ENCODE data around the gene WBP11.

The WBP11 gene

GRCh38 chr12:14782756-14783155 is 20.5 kb downstream of the WBP11 start:
- no peak overlapping the region for H2BK5ac ChIP-seq (ENCODE audit: low read length)
- no peaks in the 10 kb centered on the region for H3K79me1 ChIP-seq (ENCODE audit: low read depth, low read length)
- no peak overlapping the region for H2AK5ac ChIP-seq (ENCODE audit: low read depth, low read length)

DNA sequence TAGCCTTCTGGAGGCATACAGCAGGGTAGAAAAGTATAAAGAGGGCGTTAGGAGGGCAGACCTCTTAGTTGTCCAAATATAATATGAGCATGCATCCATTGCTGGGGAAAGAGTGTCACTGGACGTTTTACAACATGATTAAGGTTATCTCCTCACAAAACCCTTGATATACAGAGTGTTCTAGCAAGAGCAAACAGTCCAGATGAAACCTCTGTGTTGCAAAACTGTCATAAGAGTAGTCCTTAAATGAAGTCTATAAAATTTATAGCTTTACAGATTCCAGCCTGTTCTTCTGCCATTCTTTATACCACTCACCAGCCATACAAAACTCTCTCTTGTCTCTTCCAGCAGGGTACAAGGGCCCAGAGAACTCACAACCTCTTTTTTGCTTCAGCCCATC is 21.7 kb downstream of the WBP11 start:
- H2BK15ac ChIP-seq (ENCODE audit: low read length), result no peak overlapping the region
- no peak overlapping the region for H3K14ac ChIP-seq (ENCODE audit: low read length)
- no peak for DNase-seq (ENCODE audit: low spot score)
- WGBS, 2 donors (ENCODE audit: extremely low coverage in 2 of 2, insufficient read length in 2 of 2, insufficient replicate concordance in 1 of 2), result no CpG with 5 or more reads among the region's 2 CpGs
- peaks cover 0 to 5% of the 10 kb centered on the region in 2 donors for H3K4me1 ChIP-seq (ENCODE audit: control insufficient read depth in 2 of 2, insufficient read depth in 1 of 2, low read depth in 1 of 2, low read length in 2 of 2)
- no peak overlapping the region for H2BK5ac ChIP-seq (ENCODE audit: low read length)
- no peak overlapping the region for H3K4me2 ChIP-seq (ENCODE audit: insufficient read depth, low read length, poor library complexity, severe bottlenecking)
- H2AFZ ChIP-seq (ENCODE audit: low read length), result no peak overlapping the region
- H3K4me3 ChIP-seq (ENCODE audit: low read length in 2 of 2), result no peak overlapping the region
- no peak overlapping the region for H2AK5ac ChIP-seq (ENCODE audit: low read depth, low read length)
- no peak overlapping the region for H2BK120ac ChIP-seq (ENCODE audit: low read depth, low read length)
- no peak overlapping the region for H4K91ac ChIP-seq (ENCODE audit: low read depth, low read length, poor library complexity)
- no peaks in the 10 kb centered on the region for H3K79me1 ChIP-seq (ENCODE audit: low read depth, low read length)
- no peak overlapping the region for H3K27ac ChIP-seq (replicated peaks; ENCODE audit: low read length)
- H3K23ac ChIP-seq (ENCODE audit: low read depth, low read length, poor library complexity), result no peak overlapping the region
- no peak overlapping the region for H2BK12ac ChIP-seq (ENCODE audit: low read length)
- no peak overlapping the region for H3K18ac ChIP-seq (ENCODE audit: low read length)
- peaks cover 0 to 28% of the 10 kb centered on the region in 2 donors for H3K36me3 ChIP-seq (replicated peaks in 1 of 2; ENCODE audit: control insufficient read depth in 2 of 2, insufficient read depth in 2 of 2, low read length in 2 of 2)
- H3K9ac ChIP-seq (ENCODE audit: low read depth, low read length, poor library complexity), result no peak overlapping the region
- no peak overlapping the region for H4K8ac ChIP-seq (ENCODE audit: low read depth, low read length)
- no peaks in the 10 kb centered on the region for H3K27me3 ChIP-seq (ENCODE audit: control insufficient read depth in 3 of 3, insufficient read depth in 3 of 3, low read depth in 1 of 3, low read length in 3 of 3)
- no peaks in the 10 kb centered on the region for H3K9me3 ChIP-seq (replicated peaks in 1 of 2; ENCODE audit: control insufficient read depth in 2 of 2, insufficient read depth in 1 of 2, low read depth in 1 of 2, low read length in 2 of 2)
- H3K4ac ChIP-seq (ENCODE audit: low read length), result no peak overlapping the region

More at GRCh38 chr12:14782756-14783155, 20.5 kb downstream of the WBP11 start:
- no peak overlapping the region for H3K18ac ChIP-seq (ENCODE audit: low read length)
- no peaks in the 10 kb centered on the region for H3K27me3 ChIP-seq (ENCODE audit: control insufficient read depth in 3 of 3, insufficient read depth in 3 of 3, low read depth in 1 of 3, low read length in 3 of 3)
- H2BK12ac ChIP-seq (ENCODE audit: low read length), result no peak overlapping the region
- H3K14ac ChIP-seq (ENCODE audit: low read length), result no peak overlapping the region
- no peak overlapping the region for H2BK15ac ChIP-seq (ENCODE audit: low read length)
- DNase-seq (ENCODE audit: low spot score), result no peak
- no peak overlapping the region for H3K4ac ChIP-seq (ENCODE audit: low read length)
- H2AFZ ChIP-seq (ENCODE audit: low read length), result no peak overlapping the region
- no peak overlapping the region for H3K9ac ChIP-seq (ENCODE audit: low read depth, low read length, poor library complexity)
- H3K9me3 ChIP-seq (replicated peaks in 1 of 2; ENCODE audit: control insufficient read depth in 2 of 2, insufficient read depth in 1 of 2, low read depth in 1 of 2, low read length in 2 of 2), result no peaks in the 10 kb centered on the region
- no peak overlapping the region for H4K8ac ChIP-seq (ENCODE audit: low read depth, low read length)
- no peak overlapping the region for H3K4me2 ChIP-seq (ENCODE audit: insufficient read depth, low read length, poor library complexity, severe bottlenecking)
- no peak overlapping the region for H3K23ac ChIP-seq (ENCODE audit: low read depth, low read length, poor library complexity)
- H4K91ac ChIP-seq (ENCODE audit: low read depth, low read length, poor library complexity), result no peak overlapping the region
- H3K4me3 ChIP-seq (ENCODE audit: low read length in 2 of 2), result no peak overlapping the region
- H3K36me3 ChIP-seq (replicated peaks in 1 of 2; ENCODE audit: control insufficient read depth in 2 of 2, insufficient read depth in 2 of 2, low read length in 2 of 2), result peaks cover 5 to 40% of the 10 kb centered on the region in 2 donors
- no peaks in the 10 kb centered on the region for H3K4me1 ChIP-seq (ENCODE audit: control insufficient read depth in 2 of 2, insufficient read depth in 1 of 2, low read depth in 1 of 2, low read length in 2 of 2)
- no peak overlapping the region for H2BK120ac ChIP-seq (ENCODE audit: low read depth, low read length)
- no peak overlapping the region for H3K27ac ChIP-seq (replicated peaks; ENCODE audit: low read length)

- H3K18ac ChIP-seq (ENCODE audit: low read length), result no peak overlapping the region
- no peak overlapping the region for H3K4ac ChIP-seq (ENCODE audit: low read length)
- no peak overlapping the region for H3K14ac ChIP-seq (ENCODE audit: low read length)
- H2BK5ac ChIP-seq (ENCODE audit: low read length), result no peak overlapping the region
- no peak overlapping the region for H3K27ac ChIP-seq (replicated peaks; ENCODE audit: low read length)
- peaks cover 0 to 5% of the 10 kb centered on the region in 2 donors for H3K4me1 ChIP-seq (ENCODE audit: control insufficient read depth in 2 of 2, insufficient read depth in 1 of 2, low read depth in 1 of 2, low read length in 2 of 2)
- H3K27me3 ChIP-seq (ENCODE audit: control insufficient read depth in 3 of 3, insufficient read depth in 3 of 3, low read depth in 1 of 3, low read length in 3 of 3), result no peaks in the 10 kb centered on the region
- H3K4me2 ChIP-seq (ENCODE audit: insufficient read depth, low read length, poor library complexity, severe bottlenecking), result no peak overlapping the region
- no peak overlapping the region for H3K23ac ChIP-seq (ENCODE audit: low read depth, low read length, poor library complexity)
- H2AFZ ChIP-seq (ENCODE audit: low read length), result peak overlapping the region; percentile 5
- H3K36me3 ChIP-seq (replicated peaks in 1 of 2; ENCODE audit: control insufficient read depth in 2 of 2, insufficient read depth in 2 of 2, low read length in 2 of 2), result peaks cover 0 to 21% of the 10 kb centered on the region in 2 donors
- H2BK120ac ChIP-seq (ENCODE audit: low read depth, low read length), result no peak overlapping the region
- H3K4me3 ChIP-seq (ENCODE audit: low read length in 2 of 2), result no peak overlapping the region
- H3K9ac ChIP-seq (ENCODE audit: low read depth, low read length, poor library complexity), result no peak overlapping the region
- WGBS, 2 donors (ENCODE audit: extremely low coverage in 2 of 2, insufficient read length in 2 of 2, insufficient replicate concordance in 1 of 2), result no CpG with 5 or more reads among the region's 3 CpGs
- H4K8ac ChIP-seq (ENCODE audit: low read depth, low read length), result no peak overlapping the region
- H2BK12ac ChIP-seq (ENCODE audit: low read length), result no peak overlapping the region
- no peak for DNase-seq (ENCODE audit: low spot score)
- H2BK15ac ChIP-seq (ENCODE audit: low read length), result no peak overlapping the region
- no peak overlapping the region for H2AK5ac ChIP-seq (ENCODE audit: low read depth, low read length)
- no peaks in the 10 kb centered on the region for H3K9me3 ChIP-seq (replicated peaks in 1 of 2; ENCODE audit: control insufficient read depth in 2 of 2, insufficient read depth in 1 of 2, low read depth in 1 of 2, low read length in 2 of 2)
- no peaks in the 10 kb centered on the region for H3K79me1 ChIP-seq (ENCODE audit: low read depth, low read length)
- no peak overlapping the region for H4K91ac ChIP-seq (ENCODE audit: low read depth, low read length, poor library complexity)
These were observed 22.4 kb downstream of the WBP11 start for GRCh38 chr12:14780859-14781258.

GRCh38 chr12:14779834-14780233 is 23.4 kb downstream of the WBP11 start:
- no peaks in the 10 kb centered on the region for H3K79me1 ChIP-seq (ENCODE audit: low read depth, low read length)
- no peak overlapping the region for H3K4me3 ChIP-seq (ENCODE audit: low read length in 2 of 2)
- peaks cover 0 to 5% (median 0%) of the 10 kb centered on the region in 3 experiments for H3K27me3 ChIP-seq (ENCODE audit: control insufficient read depth in 3 of 3, insufficient read depth in 3 of 3, low read depth in 1 of 3, low read length in 3 of 3)
- H4K8ac ChIP-seq (ENCODE audit: low read depth, low read length), result no peak overlapping the region
- DNase-seq (ENCODE audit: low spot score), result no peak
- H3K4me1 ChIP-seq (ENCODE audit: control insufficient read depth in 2 of 2, insufficient read depth in 1 of 2, low read depth in 1 of 2, low read length in 2 of 2), result peaks cover 0 to 5% of the 10 kb centered on the region in 2 donors
- no peaks in the 10 kb centered on the region for H3K9me3 ChIP-seq (replicated peaks in 1 of 2; ENCODE audit: control insufficient read depth in 2 of 2, insufficient read depth in 1 of 2, low read depth in 1 of 2, low read length in 2 of 2)
- H3K36me3 ChIP-seq (replicated peaks in 1 of 2; ENCODE audit: control insufficient read depth in 2 of 2, insufficient read depth in 2 of 2, low read length in 2 of 2), result peaks cover 0 to 11% of the 10 kb centered on the region in 2 donors
- no peak overlapping the region for H2BK12ac ChIP-seq (ENCODE audit: low read length)
- no peak overlapping the region for H3K4me2 ChIP-seq (ENCODE audit: insufficient read depth, low read length, poor library complexity, severe bottlenecking)
- no peak overlapping the region for H3K27ac ChIP-seq (replicated peaks; ENCODE audit: low read length)
- H2BK15ac ChIP-seq (ENCODE audit: low read length), result no peak overlapping the region
- H2BK120ac ChIP-seq (ENCODE audit: low read depth, low read length), result no peak overlapping the region
- no peak overlapping the region for H4K91ac ChIP-seq (ENCODE audit: low read depth, low read length, poor library complexity)
- H3K14ac ChIP-seq (ENCODE audit: low read length), result no peak overlapping the region
- H3K23ac ChIP-seq (ENCODE audit: low read depth, low read length, poor library complexity), result no peak overlapping the region
- no peak overlapping the region for H2BK5ac ChIP-seq (ENCODE audit: low read length)
- H3K4ac ChIP-seq (ENCODE audit: low read length), result no peak overlapping the region
- H3K9ac ChIP-seq (ENCODE audit: low read depth, low read length, poor library complexity), result no peak overlapping the region
- no peak overlapping the region for H3K18ac ChIP-seq (ENCODE audit: low read length)
- peak overlapping the region; percentile 18 for H2AFZ ChIP-seq (ENCODE audit: low read length)
- H2AK5ac ChIP-seq (ENCODE audit: low read depth, low read length), result no peak overlapping the region
- WGBS, 2 donors (ENCODE audit: extremely low coverage in 2 of 2, insufficient read length in 2 of 2, insufficient replicate concordance in 1 of 2), result no CpG with 5 or more reads among the region's 2 CpGs
